H1 (cell line): ENCODE results near the gene CCDC178. TPM values are rescaled to one million over a fixed set of nuclear protein-coding genes. Genes with fewer than 3 reads are reported as not detected.

Source experiments
- CHD1 ChIP-seq: IDR thresholded peaks from 2 replicates; pipeline ENCODE4 v1.6.1; 2012; ENCODE audit warnings: low read depth, low read length, improper control_type of control experiment
- CHD2 ChIP-seq: IDR thresholded peaks from 2 replicates; pipeline ENCODE4 v1.6.1; 2012; ENCODE audit warnings: low read length, improper control_type of control experiment
- CREB1 ChIP-seq: IDR thresholded peaks from 2 replicates; pipeline ENCODE4 v1.6.1; 2012; ENCODE audit warnings: inconsistent platforms
- CTBP2 ChIP-seq: IDR thresholded peaks from 2 replicates; pipeline ENCODE4 v1.7.0; 2011; ENCODE audit warnings: borderline replicate concordance, mild to moderate bottlenecking, moderate library complexity, mixed read lengths, low read length; ENCODE audit not compliant: insufficient read depth, insufficient read length
- GABPA ChIP-seq: IDR thresholded peaks from 2 replicates; pipeline ENCODE4 v1.6.1; 2011; ENCODE audit warnings: mild to moderate bottlenecking, low read length, moderate library complexity, borderline replicate concordance; ENCODE audit not compliant: insufficient read depth
- KDM1A ChIP-seq: fragments of 200-600, 300-600 bp; sonication (generic); IDR thresholded peaks from 2 replicates; pipeline ENCODE4 v1.7.1; 2016; ENCODE audit warnings: mild to moderate bottlenecking, low read length, borderline replicate concordance
- POLR2AphosphoS5 ChIP-seq: IDR thresholded peaks from 2 replicates; pipeline ENCODE4 v1.6.1; 2011; ENCODE audit warnings: low read depth, low read length
- SIX5 ChIP-seq: IDR thresholded peaks from 2 replicates; pipeline ENCODE4 v1.6.1; 2011; ENCODE audit warnings: mild to moderate bottlenecking, low read depth, low read length
- SP1 ChIP-seq: IDR thresholded peaks from 2 replicates; pipeline ENCODE4 v1.6.1; 2011; ENCODE audit warnings: low read depth, low read length
- TAF7 ChIP-seq: optimal IDR thresholded peaks from 2 replicates; pipeline ENCODE3; 2011; ENCODE audit warnings: low read depth, mild to moderate bottlenecking, inconsistent platforms, low read length, moderate library complexity, borderline replicate concordance
- YY1 ChIP-seq: IDR thresholded peaks from 2 replicates; pipeline ENCODE4 v1.6.1; 2011; ENCODE audit warnings: low read depth, mild to moderate bottlenecking, low read length
- polyA plus RNA-seq, 7 experiments: library from polyadenylated mRNA; depleted of rRNA in 3 of 7; stranded (reverse) in 5 of 7; unstranded in 2 of 7; fragments of >200 nt in 5 of 7; fragments of 200-250 nt in 2 of 7; gene quantifications; 1 replicate in 5 of 7; 2 replicates in 1 of 7; 4 replicates in 1 of 7; pipeline versions ENCODE4 v1.2.1 to v1.2.3, GENCODE V29; 2011 to 2013; ENCODE audit warnings: missing spikeins in 2 of 7, mixed read lengths in 2 of 7
- total RNA-seq: library from RNA; stranded (reverse); fragmentation: NEBNext Ultra II Directional; extraction: Animal tissue kit (Norgen Biotek cat#: 25700); gene quantifications from 2 replicates; pipeline ENCODE4 v1.2.1, GENCODE V29; 2021
- TF ChIP-seq, protein P1 (sequence below), 3 experiments: IDR thresholded peaks; 1 replicate in 2 of 3; 2 replicates in 1 of 3; pipeline versions ENCODE4 v1.5.1 to v1.6.1; 2011; ENCODE audit warnings: low read length in 3 of 3, mild to moderate bottlenecking in 3 of 3, inconsistent platforms in 2 of 3, low read depth in 1 of 3, moderate library complexity in 1 of 3; ENCODE audit not compliant: insufficient read depth in 1 of 3; ENCODE audit errors: control extremely low read depth in 1 of 3
- TF ChIP-seq, protein P2 (sequence below): IDR thresholded peaks from 2 replicates; pipeline ENCODE4 v1.6.1; 2012; ENCODE audit warnings: low read length, inconsistent platforms

CCDC178 gene
- total and polyA plus RNA-seq, 2 of the 8 experiments (the other 6 are each of a cell fraction or from before 2014, with no cell fraction given), result not detected

DNA sequence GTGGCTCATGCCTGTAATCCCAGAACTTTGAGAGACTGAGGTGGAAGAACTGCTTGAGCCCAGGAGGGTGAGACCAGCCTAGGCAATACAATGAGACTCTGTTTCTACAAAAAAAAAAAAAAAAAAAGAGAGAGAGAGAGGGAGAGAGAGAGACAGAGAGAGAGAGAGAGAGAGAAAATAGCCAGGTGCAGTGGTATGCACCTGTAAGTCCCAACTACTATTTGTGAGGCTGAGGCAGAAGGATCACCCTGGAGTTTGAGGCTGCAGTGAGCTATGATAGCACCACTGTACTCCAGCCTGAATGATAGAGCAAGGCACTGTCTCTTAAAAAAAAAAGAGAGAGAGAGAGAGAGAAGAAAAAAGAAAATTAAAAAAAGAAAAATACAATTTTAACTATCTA lies 245.7 kb downstream of the CCDC178 start (continued):
- TF ChIP-seq, protein P1, sequence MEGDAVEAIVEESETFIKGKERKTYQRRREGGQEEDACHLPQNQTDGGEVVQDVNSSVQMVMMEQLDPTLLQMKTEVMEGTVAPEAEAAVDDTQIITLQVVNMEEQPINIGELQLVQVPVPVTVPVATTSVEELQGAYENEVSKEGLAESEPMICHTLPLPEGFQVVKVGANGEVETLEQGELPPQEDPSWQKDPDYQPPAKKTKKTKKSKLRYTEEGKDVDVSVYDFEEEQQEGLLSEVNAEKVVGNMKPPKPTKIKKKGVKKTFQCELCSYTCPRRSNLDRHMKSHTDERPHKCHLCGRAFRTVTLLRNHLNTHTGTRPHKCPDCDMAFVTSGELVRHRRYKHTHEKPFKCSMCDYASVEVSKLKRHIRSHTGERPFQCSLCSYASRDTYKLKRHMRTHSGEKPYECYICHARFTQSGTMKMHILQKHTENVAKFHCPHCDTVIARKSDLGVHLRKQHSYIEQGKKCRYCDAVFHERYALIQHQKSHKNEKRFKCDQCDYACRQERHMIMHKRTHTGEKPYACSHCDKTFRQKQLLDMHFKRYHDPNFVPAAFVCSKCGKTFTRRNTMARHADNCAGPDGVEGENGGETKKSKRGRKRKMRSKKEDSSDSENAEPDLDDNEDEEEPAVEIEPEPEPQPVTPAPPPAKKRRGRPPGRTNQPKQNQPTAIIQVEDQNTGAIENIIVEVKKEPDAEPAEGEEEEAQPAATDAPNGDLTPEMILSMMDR (IDR thresholded peaks at IDR 0.05; ENCODE audit: control extremely low read depth in 1 of 3, insufficient read depth in 1 of 3, low read depth in 1 of 3, low read length in 3 of 3), result no peak
- TF ChIP-seq CREB1 (no peak), SIX5 (no peak), YY1 (no peak), KDM1A (no peak), POLR2AphosphoS5 (no peak), CHD2 (no peak), TAF7 (no peak), GABPA (no peak), CHD1 (no peak), CTBP2 (no peak), SP1 (no peak)
- TF ChIP-seq, protein P2, sequence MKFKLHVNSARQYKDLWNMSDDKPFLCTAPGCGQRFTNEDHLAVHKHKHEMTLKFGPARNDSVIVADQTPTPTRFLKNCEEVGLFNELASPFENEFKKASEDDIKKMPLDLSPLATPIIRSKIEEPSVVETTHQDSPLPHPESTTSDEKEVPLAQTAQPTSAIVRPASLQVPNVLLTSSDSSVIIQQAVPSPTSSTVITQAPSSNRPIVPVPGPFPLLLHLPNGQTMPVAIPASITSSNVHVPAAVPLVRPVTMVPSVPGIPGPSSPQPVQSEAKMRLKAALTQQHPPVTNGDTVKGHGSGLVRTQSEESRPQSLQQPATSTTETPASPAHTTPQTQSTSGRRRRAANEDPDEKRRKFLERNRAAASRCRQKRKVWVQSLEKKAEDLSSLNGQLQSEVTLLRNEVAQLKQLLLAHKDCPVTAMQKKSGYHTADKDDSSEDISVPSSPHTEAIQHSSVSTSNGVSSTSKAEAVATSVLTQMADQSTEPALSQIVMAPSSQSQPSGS, result no peak
